A549 (cell line): Measurements from ENCODE around the gene NAA38. TPM values are rescaled to one million over a fixed set of nuclear protein-coding genes. Genes with fewer than 3 reads are reported as not detected.

Experiments
- BCL3 ChIP-seq: fragments of >200 bp; sonication (Bioruptor Twin); formaldehyde crosslinking; IDR thresholded peaks from 3 replicates; pipeline ENCODE4 v1.6.1; 2016
- CBX2 ChIP-seq: fragments of 200-600 bp; sonication (generic); IDR thresholded peaks from 2 replicates; pipeline ENCODE4 v1.6.1; 2016; ENCODE audit warnings: low read depth, mild to moderate bottlenecking, borderline replicate concordance
- CHD4 ChIP-seq: fragments of 200-600 bp; sonication (generic); IDR thresholded peaks from 2 replicates; pipeline ENCODE4 v1.6.1; 2016; ENCODE audit warnings: antibody characterized with exemption, mild to moderate bottlenecking, borderline replicate concordance
- E2F6 ChIP-seq: IDR thresholded peaks from 2 replicates; pipeline ENCODE4 v1.6.1; 2012; ENCODE audit warnings: low read depth, borderline replicate concordance
- EHF ChIP-seq: fragments of 250-450 bp; sonication (Bioruptor Pico); IDR thresholded peaks from 2 replicates; pipeline ENCODE4 v1.5.0; 2020; ENCODE audit warnings: mild to moderate bottlenecking
- EHMT2 ChIP-seq: fragments of 200-600 bp; sonication (generic); IDR thresholded peaks from 2 replicates; pipeline ENCODE4 v1.6.1; 2016; ENCODE audit warnings: antibody characterized with exemption, low read depth, mild to moderate bottlenecking, moderate library complexity
- ELK1 ChIP-seq: fragments of 150-350 bp; IDR thresholded peaks from 2 replicates; pipeline ENCODE4 v1.6.1; 2014; ENCODE audit warnings: low read depth, mild to moderate bottlenecking, low read length
- FOSL2 ChIP-seq, 2 experiments: fragments of 450-650 bp in 1 of 2; fragments of >200 bp in 1 of 2; sonication (Bioruptor Twin) in 1 of 2; formaldehyde crosslinking; IDR thresholded peaks; 2 replicates each; pipeline versions ENCODE4 v1.5.0 to v1.6.1; 2016 to 2020; ENCODE audit warnings: mild to moderate bottlenecking in 1 of 2, moderate library complexity in 1 of 2
- FOXS1 ChIP-seq: fragments of 250-450 bp; sonication (Bioruptor Pico); IDR thresholded peaks from 2 replicates; pipeline ENCODE4 v1.5.0; 2020; ENCODE audit warnings: mild to moderate bottlenecking, moderate library complexity
- HEYL ChIP-seq: fragments of 250-450 bp; sonication (Bioruptor Pico); IDR thresholded peaks from 2 replicates; pipeline ENCODE4 v1.8.0; 2021; ENCODE audit warnings: mild to moderate bottlenecking, moderate library complexity
- HOXA7 ChIP-seq: fragments of 250-450 bp; sonication (Bioruptor Pico); IDR thresholded peaks from 2 replicates; pipeline ENCODE4 v1.5.0; 2020; ENCODE audit warnings: mild to moderate bottlenecking, moderate library complexity
- HOXB13 ChIP-seq: fragments of 250-450 bp; sonication (Bioruptor Pico); IDR thresholded peaks from 2 replicates; pipeline ENCODE4 v1.5.0; 2020; ENCODE audit warnings: low read depth, mild to moderate bottlenecking, moderate library complexity
- HOXB5 ChIP-seq: fragments of 250-450 bp; sonication (Bioruptor Pico); IDR thresholded peaks from 2 replicates; pipeline ENCODE4 v1.5.0; 2020; ENCODE audit warnings: mild to moderate bottlenecking, moderate library complexity
- JUN ChIP-seq, 2 experiments: fragments of >200 bp; sonication (Bioruptor Twin); formaldehyde crosslinking; IDR thresholded peaks; 2 replicates in 1 of 2; 3 replicates in 1 of 2; pipeline ENCODE4 v1.6.1; 2016 to 2017
- JUNB ChIP-seq: fragments of >200 bp; sonication (Bioruptor Twin); formaldehyde crosslinking; IDR thresholded peaks from 2 replicates; pipeline ENCODE4 v1.6.1; 2016
- KDM5A ChIP-seq: fragments of 200-600 bp; sonication (generic); IDR thresholded peaks from 2 replicates; pipeline ENCODE4 v1.6.1; 2016; ENCODE audit warnings: antibody characterized with exemption, mild to moderate bottlenecking
- MAFK ChIP-seq: fragments of 450-650 bp; IDR thresholded peaks from 2 replicates; pipeline ENCODE4 v1.6.1; 2014; ENCODE audit not compliant: partially characterized antibody
- MYC ChIP-seq: IDR thresholded peaks from 2 replicates; pipeline ENCODE4 v1.6.1; 2012; ENCODE audit warnings: mild to moderate bottlenecking, inconsistent platforms, low read length, improper control_type of control experiment, borderline replicate concordance
- NR3C1 ChIP-seq: fragments of >200 bp; sonication (Bioruptor Twin); formaldehyde crosslinking; IDR thresholded peaks from 3 replicates; pipeline ENCODE4 v1.6.1; 2017
- PBX3 ChIP-seq: IDR thresholded peaks from 2 replicates; pipeline ENCODE4 v1.6.1; 2012
- PHF8 ChIP-seq: fragments of 200-600 bp; sonication (generic); IDR thresholded peaks from 2 replicates; pipeline ENCODE4 v1.6.1; 2016; ENCODE audit warnings: low read depth, mild to moderate bottlenecking, antibody characterized with exemption, moderate library complexity, borderline replicate concordance
- POLR2A ChIP-seq: IDR thresholded peaks from 2 replicates; pipeline ENCODE4 v1.6.1; 2012; ENCODE audit warnings: mild to moderate bottlenecking, low read length
- POLR2AphosphoS2 ChIP-seq: conservative IDR thresholded peaks from 2 replicates; pipeline ENCODE4 v1.6.1; 2012; ENCODE audit warnings: low read length, improper control_type of control experiment, inconsistent platforms
- RARB ChIP-seq: fragments of 250-450 bp; sonication (Bioruptor Pico); IDR thresholded peaks from 2 replicates; pipeline ENCODE4 v1.8.0; 2021; ENCODE audit warnings: mild to moderate bottlenecking, moderate library complexity
- RCOR1 ChIP-seq: fragments of 150-350 bp; IDR thresholded peaks from 2 replicates; pipeline ENCODE4 v1.6.1; 2014; ENCODE audit warnings: antibody characterized with exemption, low read length, low read depth
- RFX5 ChIP-seq: fragments of 450-650 bp; IDR thresholded peaks from 2 replicates; pipeline ENCODE4 v1.7.1; 2014; ENCODE audit warnings: antibody characterized with exemption, mild to moderate bottlenecking, moderate library complexity
- TFCP2L1 ChIP-seq: fragments of 250-450 bp; sonication (Bioruptor Pico); IDR thresholded peaks from 2 replicates; pipeline ENCODE4 v1.5.0; 2021; ENCODE audit warnings: mild to moderate bottlenecking
- USF2 ChIP-seq: fragments of 450-650 bp; IDR thresholded peaks from 2 replicates; pipeline ENCODE4 v1.6.1; 2014; ENCODE audit warnings: antibody characterized with exemption
- ZC3H11A ChIP-seq: fragments of 450-650 bp; IDR thresholded peaks from 2 replicates; pipeline ENCODE4 v1.6.1; 2014; ENCODE audit warnings: antibody characterized with exemption, mild to moderate bottlenecking
- ZNF302 ChIP-seq: fragments of 250-450 bp; sonication (Bioruptor Pico); IDR thresholded peaks from 2 replicates; pipeline ENCODE4 v1.9.0; 2021; ENCODE audit warnings: inconsistent platforms, mild to moderate bottlenecking, moderate library complexity
- polyA plus RNA-seq, 4 experiments: library from polyadenylated mRNA; depleted of rRNA in 3 of 4; stranded (reverse); fragments of >200 nt; fragmentation: RNase III in 1 of 4; extraction: RNeasy Plus Mini Kit Qiagen cat#74134 plus additional on column Dnase treatment in 1 of 4; gene quantifications; 2 replicates in 3 of 4; 3 replicates in 1 of 4; pipeline ENCODE4 v1.2.3, GENCODE V29; 2011 to 2017

NAA38 gene
- polyA plus RNA-seq, 2 of the 4 experiments (the other 2 are of a cell fraction), result 102 to 287 TPM

- TF ChIP-seq RFX5, result peak; percentile 93
- peak; percentile 42; the same call in 1 of the 2 replicates for TF ChIP-seq HOXB13
- no peak for TF ChIP-seq CBX2
- peak; percentile 74; the same call in 1 of the 2 replicates for TF ChIP-seq PHF8
- peak; percentile 50; the same call in 1 of the 2 replicates for TF ChIP-seq EHF (CRISPR knock-in tag)
- TF ChIP-seq BCL3, result 0 out of 3 replicates have a peak, but pooled peaks have one; percentile 10
- TF ChIP-seq TFCP2L1 (CRISPR knock-in tag), result peak; percentile 80
- peak; percentile 40; the same call in 1 of the 2 replicates for TF ChIP-seq POLR2A
- peak; percentile 67; the same call in 1 of the 2 replicates for TF ChIP-seq MYC
- peak; percentile 21; the same call in 1 of the 2 replicates for TF ChIP-seq CHD4
- peak; percentile 78 for TF ChIP-seq HOXB5 (CRISPR knock-in tag)
- TF ChIP-seq HOXA7 (CRISPR knock-in tag), result peak; percentile 90; the same call in 1 of the 2 replicates
- no peak for TF ChIP-seq USF2
- TF ChIP-seq JUN (IDR thresholded peaks at IDR 0.05), result peak in 1 of 2 experiments; percentile 60; a peak in 2 of 5 replicates
- no peak for TF ChIP-seq ZC3H11A
- 0 out of 2 replicates have a peak, but pooled peaks have one; percentile 10 for TF ChIP-seq KDM5A
- peak; percentile 25; the same call in 1 of the 2 replicates for TF ChIP-seq E2F6
- TF ChIP-seq FOXS1 (CRISPR knock-in tag), result no peak
- no peak for TF ChIP-seq FOSL2 (IDR thresholded peaks at IDR 0.05)
- TF ChIP-seq FOSL2 (CRISPR knock-in tag; IDR thresholded peaks at IDR 0.05), result no peak
- TF ChIP-seq RCOR1, result no peak
- TF ChIP-seq ZNF302 (CRISPR knock-in tag), result no peak
- peak; percentile 82; the same call in 1 of the 2 replicates for TF ChIP-seq POLR2AphosphoS2
- no peak for TF ChIP-seq MAFK
- TF ChIP-seq PBX3, result 0 out of 2 replicates have a peak, but pooled peaks have one; percentile 17
- no peak for TF ChIP-seq NR3C1
- no peak for TF ChIP-seq HEYL (CRISPR knock-in tag)
- peak; percentile 82 for TF ChIP-seq RARB (CRISPR knock-in tag)
- TF ChIP-seq ELK1, result no peak
- no peak for TF ChIP-seq EHMT2
- no peak for TF ChIP-seq JUNB
Observed at GRCh38 chr17:7844292-7845154, 12.8 kb downstream of the NAA38 start (continued).
